Measurements from ENCODE around the gene ABCA6. TPM values are rescaled to one million over a fixed set of nuclear protein-coding genes. Genes with fewer than 3 reads are reported as not detected.
A peak's percentile ranks its signal among the peaks of the same experiment; 100 is the strongest.

The ABCA6 gene
- total and polyA plus RNA-seq, 12 donors = 5.4 to 45.4 (median 15.4) TPM

GRCh38 chr17:69060822-69061221 is 80.9 kb downstream of the ABCA6 start, which contains the start of gene ABCA9:
ABCA9 (minus strand) TSS chr17:69060927; CDS start chr17:69051126, 9,801 bp downstream.
- H3K4me1 ChIP-seq (replicated peaks in 1 of 2) = peaks cover 0 to 22% of the 10 kb centered on the region in 2 donors
- peak within 1 kb of the TSS in 2 of 5 donors; percentile 40 to 48 for H3K27ac ChIP-seq
- no peaks in the 10 kb centered on the region for H3K36me3 ChIP-seq (replicated peaks in 1 of 2)
- intact Hi-C loops (cut with DNase I) = no loop called here
- 27 to 34% (median 30%) methylated on average over 2 of the region's 2 CpGs for WGBS, 4 donors
- DNase-seq = peak in 2 of 7 donors; percentile 4 to 25
- TF ChIP-seq CTCF (IDR thresholded peaks at IDR 0.05) = no peak
- TF ChIP-seq POLR2A (IDR thresholded peaks at IDR 0.05) = no peak
- peaks cover 0 to 7% (median 0%) of the 10 kb centered on the region in 3 donors for H3K9me3 ChIP-seq (replicated peaks in 1 of 3)
- H3K27me3 ChIP-seq = no peaks in the 10 kb centered on the region
- peak within 1 kb of the TSS in 1 of 4 donors; percentile 1 for H3K4me3 ChIP-seq

GRCh38 chr17:69059458-69060175 is 82.1 kb downstream of the ABCA6 start:
- Histone ChIP-seq H3K9me3 (replicated peaks in 1 of 3) (peaks cover 0 to 8% (median 0%) of the 10 kb centered on the region in 3 donors), H3K4me3 (peak overlapping the region in 1 of 4 donors; percentile 1), H3K4me1 (replicated peaks in 1 of 2) (peaks cover 0 to 22% of the 10 kb centered on the region in 2 donors), H3K27ac (peak overlapping the region in 2 of 5 donors; percentile 40 to 48), H3K36me3 (replicated peaks in 1 of 2) (no peaks in the 10 kb centered on the region), H3K27me3 (no peaks in the 10 kb centered on the region)
- intact Hi-C loops (cut with DNase I) = no loop called here
- WGBS, 4 donors = 60 to 65% (median 64%) methylated on average over 7 of the region's 7 CpGs
- DNase-seq = no peak
- TF ChIP-seq POLR2A (IDR thresholded peaks at IDR 0.05) (no peak), CTCF (IDR thresholded peaks at IDR 0.05) (no peak)

- H3K9me3 ChIP-seq (replicated peaks in 1 of 3) = peaks cover 0 to 8% (median 0%) of the 10 kb centered on the region in 3 donors
- no peak for DNase-seq
- no peak for TF ChIP-seq CTCF (IDR thresholded peaks at IDR 0.05)
- TF ChIP-seq POLR2A (IDR thresholded peaks at IDR 0.05) = no peak
- intact Hi-C loops (cut with DNase I) = no loop called here
- no peak overlapping the region for H3K4me3 ChIP-seq
- no peaks in the 10 kb centered on the region for H3K36me3 ChIP-seq (replicated peaks in 1 of 2)
- no peaks in the 10 kb centered on the region for H3K27me3 ChIP-seq
- 44 to 93% (median 79%) methylated on average over 1 of the region's 1 CpG; no CpG with 5 or more reads in 1 of the 4 donors for WGBS, 4 donors
- H3K27ac ChIP-seq = no peak overlapping the region
- H3K4me1 ChIP-seq (replicated peaks in 1 of 2) = peaks cover 0 to 22% of the 10 kb centered on the region in 2 donors
Measured at GRCh38 chr17:69058165-69058564, 83.5 kb downstream of the ABCA6 start.

GRCh38 chr17:69057280-69057679 is 84.4 kb downstream of the ABCA6 start:
- no peak for TF ChIP-seq CTCF (IDR thresholded peaks at IDR 0.05)
- no peak for TF ChIP-seq POLR2A (IDR thresholded peaks at IDR 0.05)
- Histone ChIP-seq H3K9me3 (replicated peaks in 1 of 3) (peaks cover 0 to 8% (median 0%) of the 10 kb centered on the region in 3 donors), H3K27me3 (no peaks in the 10 kb centered on the region), H3K27ac (no peak overlapping the region), H3K36me3 (replicated peaks in 1 of 2) (no peaks in the 10 kb centered on the region), H3K4me1 (replicated peaks in 1 of 2) (peaks cover 0 to 22% of the 10 kb centered on the region in 2 donors), H3K4me3 (no peak overlapping the region)
- DNase-seq = no peak
- intact Hi-C loops (cut with DNase I) = no loop called here
- WGBS, 4 donors = 81 to 95% (median 92%) methylated on average over 1 of the region's 1 CpG
